T-helper 17 cell (primary cell): ENCODE measurements around the gene PSG3. TPM values are rescaled to one million over a fixed set of nuclear protein-coding genes. Genes with fewer than 3 reads are reported as not detected.
"Not testable (repeated sequence)": the region's sequence is repeated elsewhere in the genome, so short reads cannot be mapped to it uniquely, and the experiment has no call there.

ENCODE experiments used
- ATAC-seq: fragments of 150-1000 bp; cut with Tn5 transposase; 2 replicates; pipeline ENCODE4 v1.10.0; 2021; ENCODE audit warnings: mild to moderate bottlenecking, moderate library complexity
- DNase-seq, 3 donors: peaks; one replicate each; pipeline versions ENCODE4 v3.0.0 to v3.0.0-alpha.2; 2020 to 2021
- H3K9me3 ChIP-seq: one replicate; pipeline ENCODE4 v1.7.0; 2013; ENCODE audit warnings: low read length, mild to moderate bottlenecking; ENCODE audit not compliant: control insufficient read depth, poor library complexity, severe bottlenecking
- H3K27ac Mint-ChIP-seq: one replicate; pipeline ENCODE4 v1.8.0; 2022; ENCODE audit warnings: mild to moderate bottlenecking, moderate library complexity, mixed read lengths
- H3K27me3 Mint-ChIP-seq: one replicate; pipeline ENCODE4 v1.8.0; 2022; ENCODE audit warnings: mixed read lengths
- H3K36me3 Mint-ChIP-seq: one replicate; pipeline ENCODE4 v1.8.0; 2022; ENCODE audit warnings: low read depth, mixed read lengths
- H3K4me1 Mint-ChIP-seq: one replicate; pipeline ENCODE4 v1.8.0; 2022; ENCODE audit warnings: mild to moderate bottlenecking, mixed read lengths
- H3K4me3 Mint-ChIP-seq: one replicate; pipeline ENCODE4 v1.8.0; 2022; ENCODE audit warnings: mild to moderate bottlenecking, moderate library complexity, mixed read lengths
- total RNA-seq, 4 donors: library from RNA in 2 of 4; stranded (reverse) in 2 of 4; gene quantifications; one replicate each; pipeline ENCODE4 v1.2.3 and lab custom pipeline; 2022 to 2026

PSG3 gene
- total RNA-seq (under 1 TPM; 0.42 to 0.65 TPM), total RNA-seq (lab: John Stamatoyannopoulos, UW) (0 reads per million in 2 donors)

DNA sequence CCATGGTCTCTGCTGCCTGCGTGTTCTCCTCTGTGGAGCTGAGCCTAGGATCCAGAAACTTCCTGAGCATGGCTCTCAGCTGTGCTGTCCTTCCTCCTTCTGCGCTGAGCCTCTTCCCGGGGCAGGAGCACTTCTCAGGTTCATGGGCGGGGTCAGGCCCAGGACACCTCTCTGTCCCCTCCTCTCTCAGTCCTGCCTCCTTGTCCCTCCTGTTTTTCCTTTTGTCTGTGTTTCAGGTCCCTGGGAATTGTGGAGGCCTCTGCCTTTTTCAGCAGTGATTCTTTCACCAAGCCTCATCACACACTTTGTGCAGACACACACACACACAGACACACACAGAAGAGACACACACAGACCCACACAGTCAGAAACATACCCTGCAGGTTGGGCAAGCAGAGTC, at the start of gene PSG3:
Gene PSG3, minus strand, starts transcription at position 101 of the 400 bp plus-strand sequence. Its CDS starts 97 bp downstream, at position 4.
- H3K36me3 Mint-ChIP-seq, H3K27ac Mint-ChIP-seq, H3K4me1 Mint-ChIP-seq, ATAC-seq, DNase-seq, H3K4me3 Mint-ChIP-seq, H3K9me3 ChIP-seq: not testable (repeated sequence)
- peaks cover 51% of the 10 kb centered on the region for H3K27me3 Mint-ChIP-seq

- not testable (repeated sequence) for H3K9me3 ChIP-seq, H3K4me3 Mint-ChIP-seq, H3K4me1 Mint-ChIP-seq, H3K36me3 Mint-ChIP-seq, H3K27ac Mint-ChIP-seq, ATAC-seq, DNase-seq
- peaks cover 17% of the 10 kb centered on the region for H3K27me3 Mint-ChIP-seq
These were observed 48.5 kb upstream of the PSG3 start for GRCh38 chr19:42788766-42789165.

GRCh38 chr19:42787766-42788165, 47.5 kb upstream of the PSG3 start:
- H3K27me3 Mint-ChIP-seq = peaks cover 23% of the 10 kb centered on the region
- not testable (repeated sequence) for DNase-seq, H3K36me3 Mint-ChIP-seq, H3K4me3 Mint-ChIP-seq, H3K4me1 Mint-ChIP-seq, H3K9me3 ChIP-seq, ATAC-seq, H3K27ac Mint-ChIP-seq

GRCh38 chr19:42776750-42777612, 36.7 kb upstream of the PSG3 start:
- H3K36me3 Mint-ChIP-seq, H3K4me3 Mint-ChIP-seq, H3K27ac Mint-ChIP-seq, H3K4me1 Mint-ChIP-seq, H3K9me3 ChIP-seq, ATAC-seq: not testable (repeated sequence)
- peak in 1 of 3 donors; percentile 13 for DNase-seq
- H3K27me3 Mint-ChIP-seq = peaks cover 66% of the 10 kb centered on the region

DNA sequence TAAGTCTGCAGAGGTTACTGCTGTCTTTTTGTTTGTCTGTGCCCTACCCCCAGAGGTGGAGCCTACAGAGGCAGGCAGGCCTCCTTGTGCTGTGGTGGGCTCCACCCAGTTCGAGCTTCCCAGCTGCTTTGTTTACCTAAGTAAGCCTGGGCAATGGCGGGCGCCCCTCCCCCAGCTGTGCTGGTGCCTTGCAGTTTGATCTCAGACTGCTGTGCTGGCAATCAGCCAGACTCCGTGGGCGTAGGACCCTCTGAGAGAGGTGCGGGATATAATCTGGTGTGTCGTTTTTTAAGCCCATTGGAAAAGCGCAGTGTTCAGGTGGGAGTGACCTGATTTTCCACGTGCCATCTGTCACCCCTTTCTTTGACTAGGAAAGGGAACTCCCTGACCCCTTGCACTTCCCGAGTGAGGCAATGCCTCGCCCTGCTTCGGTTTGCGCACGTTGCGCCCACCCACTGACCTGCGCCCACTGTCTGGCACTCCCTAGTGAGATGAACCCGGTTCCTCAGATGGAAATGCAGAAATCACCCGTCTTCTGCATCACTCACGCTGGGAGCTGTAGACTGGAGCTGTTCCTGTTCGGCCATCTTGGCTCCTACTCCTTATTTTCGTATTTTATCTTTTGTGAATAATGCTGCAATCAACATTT, 34.4 kb upstream of the PSG3 start:
- not testable (repeated sequence) for DNase-seq, H3K27ac Mint-ChIP-seq, H3K4me1 Mint-ChIP-seq, ATAC-seq, H3K36me3 Mint-ChIP-seq, H3K9me3 ChIP-seq, H3K4me3 Mint-ChIP-seq
- H3K27me3 Mint-ChIP-seq = peaks cover 52% of the 10 kb centered on the region

DNA sequence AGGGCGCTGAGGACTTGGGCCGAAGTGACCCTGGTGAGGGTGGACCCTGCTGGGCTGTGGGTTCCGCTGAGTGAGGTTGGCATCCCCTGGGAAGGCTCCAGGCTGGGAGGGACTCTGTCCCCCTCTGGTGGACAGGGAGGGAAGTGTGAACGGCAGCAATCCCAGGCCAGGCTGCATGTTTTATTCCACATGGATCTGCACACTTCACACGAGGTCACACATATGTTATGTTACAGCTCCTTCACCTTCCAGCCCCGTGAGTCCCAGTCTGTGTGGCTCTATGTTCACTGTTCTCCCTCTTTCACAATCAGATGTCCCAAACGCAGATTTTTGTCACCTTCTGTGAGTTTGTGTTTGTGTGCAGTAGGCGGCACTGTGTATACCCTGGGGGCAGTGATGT, 27.0 kb upstream of the PSG3 start:
- H3K4me1 Mint-ChIP-seq, H3K27ac Mint-ChIP-seq, H3K9me3 ChIP-seq, H3K36me3 Mint-ChIP-seq, H3K4me3 Mint-ChIP-seq, ATAC-seq, DNase-seq: not testable (repeated sequence)
- H3K27me3 Mint-ChIP-seq = peaks cover 46% of the 10 kb centered on the region

DNA sequence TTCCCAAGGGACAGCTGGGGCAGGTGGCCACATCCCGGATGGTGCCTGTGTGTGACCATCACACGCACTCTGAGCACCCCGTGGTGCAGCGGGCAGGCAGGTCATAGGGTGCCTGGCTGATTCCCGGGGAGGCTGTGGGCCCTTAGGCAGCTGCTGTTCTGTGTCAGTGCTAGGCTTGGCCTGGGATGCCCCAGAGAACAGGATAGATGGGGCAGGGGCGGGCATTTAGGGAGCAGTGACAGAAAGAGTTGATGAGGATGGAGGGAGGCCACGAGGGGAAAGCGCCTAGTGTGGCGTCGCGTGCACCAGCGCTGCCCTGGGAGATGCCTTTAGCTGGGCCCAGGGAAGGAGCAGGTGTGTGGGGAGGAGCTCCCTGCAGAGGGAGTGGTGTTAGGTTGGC, 26.6 kb upstream of the PSG3 start:
- H3K27ac Mint-ChIP-seq, H3K36me3 Mint-ChIP-seq, H3K4me1 Mint-ChIP-seq, H3K9me3 ChIP-seq, ATAC-seq, H3K4me3 Mint-ChIP-seq, DNase-seq: not testable (repeated sequence)
- peaks cover 46% of the 10 kb centered on the region for H3K27me3 Mint-ChIP-seq

- Mint-ChIP-seq H3K36me3 (peaks cover 2% of the 10 kb centered on the region), H3K4me3 (no peak overlapping the region), H3K27ac (no peak overlapping the region), H3K27me3 (peaks cover 41% of the 10 kb centered on the region), H3K4me1 (peaks cover 2% of the 10 kb centered on the region)
- ATAC-seq = no peak
- no peaks in the 10 kb centered on the region for H3K9me3 ChIP-seq
- no peak for DNase-seq
These were observed 24.6 kb upstream of the PSG3 start for GRCh38 chr19:42764836-42765235.

- Mint-ChIP-seq H3K4me1 (peaks cover 2% of the 10 kb centered on the region), H3K4me3 (no peak overlapping the region), H3K27me3 (peaks cover 36% of the 10 kb centered on the region), H3K27ac (no peak overlapping the region), H3K36me3 (peaks cover 2% of the 10 kb centered on the region)
- no peaks in the 10 kb centered on the region for H3K9me3 ChIP-seq
- ATAC-seq (no peak), DNase-seq (no peak)
These were observed 22.5 kb upstream of the PSG3 start for GRCh38 chr19:42762789-42763188.

- not testable (repeated sequence) for H3K4me1 Mint-ChIP-seq, H3K27ac Mint-ChIP-seq, DNase-seq, H3K36me3 Mint-ChIP-seq, H3K4me3 Mint-ChIP-seq, ATAC-seq, H3K9me3 ChIP-seq
- peaks cover 38% of the 10 kb centered on the region for H3K27me3 Mint-ChIP-seq
These were observed 21.6 kb upstream of the PSG3 start for GRCh38 chr19:42761924-42762295.

GRCh38 chr19:42760954-42761923, 21.0 kb upstream of the PSG3 start:
- H3K4me1 Mint-ChIP-seq, ATAC-seq: not testable (repeated sequence)

GRCh38 chr19:42758667-42759066, 18.4 kb upstream of the PSG3 start:
- DNase-seq = not testable (repeated sequence)

More at GRCh38 chr19:42760954-42761923, 21.0 kb upstream of the PSG3 start:
- DNase-seq, H3K9me3 ChIP-seq, H3K4me3 Mint-ChIP-seq, H3K27ac Mint-ChIP-seq, H3K36me3 Mint-ChIP-seq: not testable (repeated sequence)
- H3K27me3 Mint-ChIP-seq = peaks cover 32% of the 10 kb centered on the region

DNA sequence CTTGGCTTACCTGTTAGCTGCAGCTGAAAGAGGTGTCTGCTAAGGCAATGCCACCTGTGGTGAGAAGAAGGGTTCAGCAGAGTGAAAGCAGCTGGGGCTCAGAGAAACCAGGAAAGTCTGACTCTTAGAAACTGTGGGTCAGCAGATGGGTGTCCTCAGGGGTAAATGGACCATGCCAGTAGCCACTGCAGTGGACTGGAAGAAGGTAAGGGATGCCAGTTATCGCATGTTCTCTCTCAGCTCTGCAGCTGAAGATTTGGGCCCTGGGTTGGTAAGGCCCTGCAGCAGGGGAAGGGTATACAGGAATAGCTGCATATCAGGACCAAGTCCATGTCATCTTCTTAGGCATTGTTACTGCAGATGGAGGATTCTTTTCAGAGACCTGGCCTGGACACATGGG, 12.0 kb upstream of the PSG3 start:
- not testable (repeated sequence) for H3K36me3 Mint-ChIP-seq, ATAC-seq, DNase-seq, H3K9me3 ChIP-seq, H3K4me1 Mint-ChIP-seq, H3K27ac Mint-ChIP-seq, H3K4me3 Mint-ChIP-seq
- peaks cover 34% of the 10 kb centered on the region for H3K27me3 Mint-ChIP-seq

More at GRCh38 chr19:42758667-42759066, 18.4 kb upstream of the PSG3 start:
- H3K36me3 Mint-ChIP-seq, H3K27ac Mint-ChIP-seq, H3K4me3 Mint-ChIP-seq, ATAC-seq, H3K9me3 ChIP-seq, H3K4me1 Mint-ChIP-seq: not testable (repeated sequence)
- peaks cover 21% of the 10 kb centered on the region for H3K27me3 Mint-ChIP-seq
